ENCODE results near the gene GUCD1.

GUCD1 gene

GRCh38 chr22:24494528-24495364 lies 60.2 kb downstream of the GUCD1 start, which contains the start of gene UPB1:
Gene UPB1 (plus strand): TSS chr22:24495332. CDS start chr22:24495404, 72 bp downstream.
- no peak for TF ChIP-seq GATA2 (IDR thresholded peaks at IDR 0.05; ENCODE audit: low read depth, low read length)
- no peak for TF ChIP-seq GATA3 (IDR thresholded peaks at IDR 0.05; ENCODE audit: low read depth, low read length)

- TF ChIP-seq GATA2 (IDR thresholded peaks at IDR 0.05; ENCODE audit: low read depth, low read length): no peak
- TF ChIP-seq GATA3 (IDR thresholded peaks at IDR 0.05; ENCODE audit: low read depth, low read length): no peak
These were observed 60.8 kb downstream of the GUCD1 start for GRCh38 chr22:24494167-24494527.

GRCh38 chr22:24492391-24492790 lies 62.5 kb downstream of the GUCD1 start:
- no peak for TF ChIP-seq GATA3 (IDR thresholded peaks at IDR 0.05; ENCODE audit: low read depth, low read length)

Data from SH-SY5Y (cell line).